ENCODE measurements around the gene ANO6. TPM values are rescaled to one million over a fixed set of nuclear protein-coding genes. Genes with fewer than 3 reads are reported as not detected.
"Not testable (repeated sequence)": the region's sequence is repeated elsewhere in the genome, so short reads cannot be mapped to it uniquely, and the experiment has no call there.

ANO6 gene
- polyA plus RNA-seq (2013): 23.2 TPM

- peak; percentile 89 to 92 (median 89) for DNase-seq
- Histone ChIP-seq H3K27ac (ENCODE audit: insufficient read depth in 1 of 2, low read depth in 1 of 2, low read length in 2 of 2, poor library complexity in 1 of 2, severe bottlenecking in 2 of 2) (peak within 1 kb of the TSS; percentile 66 to 89), H3K36me3 (ENCODE audit: control insufficient read depth in 4 of 4, insufficient read depth in 4 of 4, low read length in 3 of 4) (no peaks in the 10 kb centered on the region), H3K4me3 (ENCODE audit: control insufficient read depth in 1 of 7, extremely low read depth in 1 of 7, insufficient read depth in 4 of 7, low read depth in 2 of 7, low read length in 6 of 7) (peak within 1 kb of the TSS; percentile 83 to 98 (median 93)), H3K9me3 (ENCODE audit: control extremely low read depth in 1 of 5, control insufficient read depth in 4 of 5, insufficient read depth in 2 of 5, low read depth in 1 of 5, low read length in 4 of 5) (no peaks in the 10 kb centered on the region), H3K27me3 (replicated peaks in 2 of 5; ENCODE audit: control insufficient read depth in 4 of 5, insufficient read depth in 5 of 5, low read length in 4 of 5) (no peaks in the 10 kb centered on the region), H3K4me1 (ENCODE audit: control extremely low read depth in 1 of 4, control insufficient read depth in 4 of 4, insufficient read depth in 4 of 4, low read length in 3 of 4) (peaks cover 9 to 35% (median 18%) of the 10 kb centered on the region in 4 experiments)
- CTCF ChIA-PET: interaction anchor here (0.8 to 2.5 kb wide), 9 partner anchors 12 to 169 kb away, joined by 3 to 13 read pairs (median 5); no protein-coding TSS in a partner anchor
- POLR2A ChIA-PET: interaction anchor here (0.7 kb wide), 1 partner anchor 53 kb away, joined by 3 read pairs; no protein-coding TSS in a partner anchor
- WGBS (ENCODE audit: insufficient coverage): under 1% methylated on average over 61 of the region's 62 CpGs
These were observed at the start of gene ANO6 for GRCh38 chr12:45215419-45216229. TSS of gene ANO6 (plus strand) at chr12:45216095. CDS start at chr12:45216322, 227 bp downstream.

GRCh38 chr12:45168976-45169375 is 46.9 kb upstream of the ANO6 start:
- CTCF ChIA-PET: no interaction called here
- WGBS (ENCODE audit: insufficient coverage): 100% methylated on average over 2 of the region's 2 CpGs

GRCh38 chr12:45170456-45171042 is 45.3 kb upstream of the ANO6 start:
- Histone ChIP-seq H3K9me3 (ENCODE audit: control extremely low read depth in 1 of 5, control insufficient read depth in 4 of 5, insufficient read depth in 2 of 5, low read depth in 1 of 5, low read length in 4 of 5) (peaks cover 0 to 4% (median 0%) of the 10 kb centered on the region in 5 experiments), H3K4me1 (ENCODE audit: control extremely low read depth in 1 of 4, control insufficient read depth in 4 of 4, insufficient read depth in 4 of 4, low read length in 3 of 4) (no peaks in the 10 kb centered on the region), H3K27me3 (replicated peaks in 2 of 5; ENCODE audit: control insufficient read depth in 4 of 5, insufficient read depth in 5 of 5, low read length in 4 of 5) (no peaks in the 10 kb centered on the region), H3K4me3 (ENCODE audit: control insufficient read depth in 1 of 7, extremely low read depth in 1 of 7, insufficient read depth in 4 of 7, low read depth in 2 of 7, low read length in 6 of 7) (no peak overlapping the region), H3K27ac (ENCODE audit: insufficient read depth in 1 of 2, low read depth in 1 of 2, low read length in 2 of 2, poor library complexity in 1 of 2, severe bottlenecking in 2 of 2) (no peak overlapping the region), H3K36me3 (ENCODE audit: control insufficient read depth in 4 of 4, insufficient read depth in 4 of 4, low read length in 3 of 4) (peaks cover 2 to 4% (median 3%) of the 10 kb centered on the region in 4 experiments)
- POLR2A ChIA-PET: no interaction called here
- CTCF ChIA-PET: interaction anchor here (0.6 to 1.9 kb wide), 10 partner anchors 12 to 413 kb away, joined by 3 to 12 read pairs (median 4); partner anchors contain the start of gene ANO6
- WGBS (ENCODE audit: insufficient coverage): 67% methylated on average over 2 of the region's 3 CpGs
- DNase-seq: peak; percentile 69 to 86 (median 76)

More at GRCh38 chr12:45168976-45169375, 46.9 kb upstream of the ANO6 start:
- no peaks in the 10 kb centered on the region for H3K27me3 ChIP-seq (replicated peaks in 2 of 5; ENCODE audit: control insufficient read depth in 4 of 5, insufficient read depth in 5 of 5, low read length in 4 of 5)
- peaks cover 0 to 2% (median 0%) of the 10 kb centered on the region in 5 experiments for H3K9me3 ChIP-seq (ENCODE audit: control extremely low read depth in 1 of 5, control insufficient read depth in 4 of 5, insufficient read depth in 2 of 5, low read depth in 1 of 5, low read length in 4 of 5)
- no peak for DNase-seq
- H3K4me3 ChIP-seq (ENCODE audit: control insufficient read depth in 1 of 7, extremely low read depth in 1 of 7, insufficient read depth in 4 of 7, low read depth in 2 of 7, low read length in 6 of 7): no peak overlapping the region
- POLR2A ChIA-PET: no interaction called here
- H3K4me1 ChIP-seq (ENCODE audit: control extremely low read depth in 1 of 4, control insufficient read depth in 4 of 4, insufficient read depth in 4 of 4, low read length in 3 of 4): no peaks in the 10 kb centered on the region
- no peaks in the 10 kb centered on the region for H3K36me3 ChIP-seq (ENCODE audit: control insufficient read depth in 4 of 4, insufficient read depth in 4 of 4, low read length in 3 of 4)
- H3K27ac ChIP-seq (ENCODE audit: insufficient read depth in 1 of 2, low read depth in 1 of 2, low read length in 2 of 2, poor library complexity in 1 of 2, severe bottlenecking in 2 of 2): no peak overlapping the region

- H3K4me1 ChIP-seq (ENCODE audit: control extremely low read depth in 1 of 4, control insufficient read depth in 4 of 4, insufficient read depth in 4 of 4, low read length in 3 of 4); H3K27me3 ChIP-seq (replicated peaks in 2 of 5; ENCODE audit: control insufficient read depth in 4 of 5, insufficient read depth in 5 of 5, low read length in 4 of 5); DNase-seq; H3K4me3 ChIP-seq (ENCODE audit: control insufficient read depth in 1 of 7, extremely low read depth in 1 of 7, insufficient read depth in 4 of 7, low read depth in 2 of 7, low read length in 6 of 7); H3K27ac ChIP-seq (ENCODE audit: insufficient read depth in 1 of 2, low read depth in 1 of 2, low read length in 2 of 2, poor library complexity in 1 of 2, severe bottlenecking in 2 of 2); POLR2A ChIA-PET: not testable (repeated sequence)
- Histone ChIP-seq H3K36me3 (ENCODE audit: control insufficient read depth in 4 of 4, insufficient read depth in 4 of 4, low read length in 3 of 4) (peaks cover 2 to 23% (median 7%) of the 10 kb centered on the region in 4 experiments), H3K9me3 (ENCODE audit: control extremely low read depth in 1 of 5, control insufficient read depth in 4 of 5, insufficient read depth in 2 of 5, low read depth in 1 of 5, low read length in 4 of 5) (peaks cover 0 to 29% (median 17%) of the 10 kb centered on the region in 5 experiments)
- CTCF ChIA-PET: interaction anchor here (1.0 kb wide), 1 partner anchor 232 kb away, joined by 3 read pairs; no protein-coding TSS in a partner anchor
- WGBS (ENCODE audit: insufficient coverage): 98% methylated on average over 7 of the region's 10 CpGs
These were observed 42.6 kb upstream of the ANO6 start for GRCh38 chr12:45173293-45173692.

- peaks cover 2 to 23% (median 7%) of the 10 kb centered on the region in 4 experiments for H3K36me3 ChIP-seq (ENCODE audit: control insufficient read depth in 4 of 4, insufficient read depth in 4 of 4, low read length in 3 of 4)
- no peaks in the 10 kb centered on the region for H3K27me3 ChIP-seq (replicated peaks in 2 of 5; ENCODE audit: control insufficient read depth in 4 of 5, insufficient read depth in 5 of 5, low read length in 4 of 5)
- no peak overlapping the region for H3K27ac ChIP-seq (ENCODE audit: insufficient read depth in 1 of 2, low read depth in 1 of 2, low read length in 2 of 2, poor library complexity in 1 of 2, severe bottlenecking in 2 of 2)
- ChIA-PET CTCF (no interaction called here), POLR2A (no interaction called here)
- DNase-seq: no peak
- H3K9me3 ChIP-seq (ENCODE audit: control extremely low read depth in 1 of 5, control insufficient read depth in 4 of 5, insufficient read depth in 2 of 5, low read depth in 1 of 5, low read length in 4 of 5): peaks cover 3 to 40% (median 27%) of the 10 kb centered on the region in 5 experiments
- H3K4me1 ChIP-seq (ENCODE audit: control extremely low read depth in 1 of 4, control insufficient read depth in 4 of 4, insufficient read depth in 4 of 4, low read length in 3 of 4): no peaks in the 10 kb centered on the region
- no peak overlapping the region for H3K4me3 ChIP-seq (ENCODE audit: control insufficient read depth in 1 of 7, extremely low read depth in 1 of 7, insufficient read depth in 4 of 7, low read depth in 2 of 7, low read length in 6 of 7)
- 95% methylated on average over 14 of the region's 14 CpGs for WGBS (ENCODE audit: insufficient coverage)
These were observed 41.3 kb upstream of the ANO6 start for GRCh38 chr12:45174595-45174994.

- CTCF ChIA-PET: interaction anchor here (1.1 to 1.6 kb wide), 2 partner anchors 22 to 76 kb away, joined by 3 read pairs; no protein-coding TSS in a partner anchor
- Histone ChIP-seq H3K9me3 (ENCODE audit: control extremely low read depth in 1 of 5, control insufficient read depth in 4 of 5, insufficient read depth in 2 of 5, low read depth in 1 of 5, low read length in 4 of 5) (peaks cover 3 to 45% (median 27%) of the 10 kb centered on the region in 5 experiments), H3K4me1 (ENCODE audit: control extremely low read depth in 1 of 4, control insufficient read depth in 4 of 4, insufficient read depth in 4 of 4, low read length in 3 of 4) (no peaks in the 10 kb centered on the region), H3K4me3 (ENCODE audit: control insufficient read depth in 1 of 7, extremely low read depth in 1 of 7, insufficient read depth in 4 of 7, low read depth in 2 of 7, low read length in 6 of 7) (no peak overlapping the region), H3K27ac (ENCODE audit: insufficient read depth in 1 of 2, low read depth in 1 of 2, low read length in 2 of 2, poor library complexity in 1 of 2, severe bottlenecking in 2 of 2) (no peak overlapping the region), H3K27me3 (replicated peaks in 2 of 5; ENCODE audit: control insufficient read depth in 4 of 5, insufficient read depth in 5 of 5, low read length in 4 of 5) (no peaks in the 10 kb centered on the region), H3K36me3 (ENCODE audit: control insufficient read depth in 4 of 4, insufficient read depth in 4 of 4, low read length in 3 of 4) (peaks cover 2 to 23% (median 7%) of the 10 kb centered on the region in 4 experiments)
- POLR2A ChIA-PET: interaction anchor here (0.6 kb wide), 1 partner anchor 178 kb away, joined by 3 read pairs; no protein-coding TSS in a partner anchor
- DNase-seq: peak in 2 of 3 donors; percentile 14 to 41
These were observed 37.1 kb upstream of the ANO6 start for GRCh38 chr12:45178771-45179170.

All from common myeloid progenitor, CD34-positive (primary cell).